PC-3 (cell line): ENCODE results near the gene R3HDM2.

ENCODE experiments used
- EZH2 ChIP-seq: fragments of 300-600 bp; sonication (generic); IDR thresholded peaks from one replicate; pipeline ENCODE4 v1.6.1; 2017; ENCODE audit warnings: antibody characterized with exemption, mild to moderate bottlenecking, low read length; ENCODE audit not compliant: unreplicated experiment
- EZH2phosphoT487 ChIP-seq: fragments of 300-600 bp; sonication (generic); IDR thresholded peaks from 2 replicates; pipeline ENCODE4 v1.6.1; 2018; ENCODE audit warnings: mild to moderate bottlenecking, antibody characterized with exemption, low read length, borderline replicate concordance
- TF ChIP-seq, protein P1 (sequence below): fragments of 300-600 bp; sonication (generic); conservative IDR thresholded peaks from 2 replicates; pipeline ENCODE4 v1.5.1; 2017; ENCODE audit warnings: antibody characterized with exemption, low read depth, mild to moderate bottlenecking, low read length

DNA sequence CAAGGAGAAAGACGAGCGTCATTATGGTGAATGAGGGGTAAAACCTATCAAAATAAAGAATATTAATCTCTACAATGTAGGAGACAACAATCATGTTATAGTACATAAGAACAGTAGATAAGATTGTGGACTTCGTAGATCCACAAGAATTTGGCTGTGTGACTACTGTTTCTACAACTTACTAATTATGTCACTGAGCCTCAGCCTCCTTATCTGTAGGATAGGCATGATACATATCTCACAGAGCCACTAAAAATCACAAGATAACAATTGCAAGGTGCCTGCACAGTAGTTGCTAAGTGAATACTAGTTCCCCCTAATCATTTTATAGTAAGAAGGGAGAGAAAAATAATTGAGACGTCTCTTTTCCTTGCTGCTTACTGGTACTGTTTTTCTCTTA is 101.6 kb downstream of the R3HDM2 start:
- TF ChIP-seq, protein P1, sequence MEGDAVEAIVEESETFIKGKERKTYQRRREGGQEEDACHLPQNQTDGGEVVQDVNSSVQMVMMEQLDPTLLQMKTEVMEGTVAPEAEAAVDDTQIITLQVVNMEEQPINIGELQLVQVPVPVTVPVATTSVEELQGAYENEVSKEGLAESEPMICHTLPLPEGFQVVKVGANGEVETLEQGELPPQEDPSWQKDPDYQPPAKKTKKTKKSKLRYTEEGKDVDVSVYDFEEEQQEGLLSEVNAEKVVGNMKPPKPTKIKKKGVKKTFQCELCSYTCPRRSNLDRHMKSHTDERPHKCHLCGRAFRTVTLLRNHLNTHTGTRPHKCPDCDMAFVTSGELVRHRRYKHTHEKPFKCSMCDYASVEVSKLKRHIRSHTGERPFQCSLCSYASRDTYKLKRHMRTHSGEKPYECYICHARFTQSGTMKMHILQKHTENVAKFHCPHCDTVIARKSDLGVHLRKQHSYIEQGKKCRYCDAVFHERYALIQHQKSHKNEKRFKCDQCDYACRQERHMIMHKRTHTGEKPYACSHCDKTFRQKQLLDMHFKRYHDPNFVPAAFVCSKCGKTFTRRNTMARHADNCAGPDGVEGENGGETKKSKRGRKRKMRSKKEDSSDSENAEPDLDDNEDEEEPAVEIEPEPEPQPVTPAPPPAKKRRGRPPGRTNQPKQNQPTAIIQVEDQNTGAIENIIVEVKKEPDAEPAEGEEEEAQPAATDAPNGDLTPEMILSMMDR, result no peak
- TF ChIP-seq EZH2phosphoT487, result no peak
- no peak for TF ChIP-seq EZH2
